HepG2 (cell line): ENCODE data around the gene CCDC57. TPM values are rescaled to one million over a fixed set of nuclear protein-coding genes. Genes with fewer than 3 reads are reported as not detected.

Source experiments
- ATAC-seq: fragments of 200-7000 bp; cut with Tn5 transposase; 3 replicates; pipeline ENCODE4 v1.9.1; 2020; ENCODE audit warnings: mild to moderate bottlenecking, moderate library complexity
- BruUV-seq: library from RNA; stranded (reverse); fragments of 400-500 nt; replicated peaks from 2 replicates; lab custom pipeline; 2021; lab: Mats Ljungman, UMichigan
- CTCF ChIA-PET: fragments of 300-600 bp; formaldehyde crosslinking; extraction: SDS; loops from one replicate; lab custom pipeline; 2021; ENCODE audit warnings: low total read pairs, inconsistent platforms, low intra/inter-chr PET ratio; lab: Yijun Ruan, JAX
- POLR2A ChIA-PET: fragments of 350-600 bp; sonication (Branson Sonifier 250); formaldehyde crosslinking; loops from one replicate; lab custom pipeline; 2020; ENCODE audit warnings: antibody characterized with exemption, inconsistent platforms; lab: Yijun Ruan, JAX
- DNase-seq: peaks from one replicate; pipeline ENCODE4 v3.0.0-alpha.2; 2015; ENCODE audit warnings: low spot score
- FAIRE-seq: peaks from 3 replicates; lab custom pipeline; 2011; peaks lifted over from hg19 to GRCh38; lab: Jason Lieb, UNC
- H2AFZ ChIP-seq: one replicate; pipeline ENCODE4 v1.6.1; 2011; ENCODE audit warnings: low read length, inconsistent platforms
- H3K27ac ChIP-seq: fragments of 300-600 bp; 3 replicates; pipeline ENCODE4 v1.8.0; 2011; ENCODE audit warnings: mixed run types, mild to moderate bottlenecking, mixed read lengths, low read length, inconsistent platforms; ENCODE audit not compliant: insufficient read depth; ENCODE audit errors: extremely low read length
- H3K27me3 ChIP-seq, 2 experiments: fragments of 200-600 bp in 1 of 2; 2 replicates in 1 of 2; 3 replicates in 1 of 2; pipeline versions ENCODE4 v1.6.0 to v1.8.0; 2011; ENCODE audit warnings: low read length in 2 of 2, mild to moderate bottlenecking in 2 of 2, moderate library complexity in 2 of 2, inconsistent platforms in 1 of 2; ENCODE audit not compliant: insufficient read depth in 2 of 2, control insufficient read depth in 1 of 2
- H3K36me3 ChIP-seq, 2 experiments: fragments of 200-600 bp in 1 of 2; replicated peaks in 1 of 2; 2 replicates in 1 of 2; 3 replicates in 1 of 2; pipeline versions ENCODE4 v1.5.1 to v1.8.0; 2011; ENCODE audit warnings: low read length in 2 of 2, inconsistent platforms in 1 of 2; ENCODE audit not compliant: insufficient read depth in 2 of 2, control insufficient read depth in 1 of 2
- H3K4me1 ChIP-seq: 2 replicates; pipeline ENCODE4 v1.5.1; 2012; ENCODE audit warnings: low read length, inconsistent platforms; ENCODE audit not compliant: insufficient read depth
- H3K4me2 ChIP-seq: 2 replicates; pipeline ENCODE4 v1.6.0; 2011; ENCODE audit warnings: low read depth, low read length, inconsistent platforms
- H3K4me3 ChIP-seq, 3 experiments: fragments of 200-600 bp in 1 of 3; sonication (generic), shearing (Covaris generic) in 1 of 3; replicated peaks in 1 of 3; 2 replicates each; pipeline ENCODE4 v1.5.1; 2011 to 2016; ENCODE audit warnings: low read length in 3 of 3, inconsistent platforms in 2 of 3, low read depth in 2 of 3, mild to moderate bottlenecking in 2 of 3, control low read depth in 1 of 3, mixed read lengths in 1 of 3; ENCODE audit not compliant: insufficient read depth in 1 of 3
- H3K79me2 ChIP-seq: one replicate; pipeline ENCODE4 v1.6.1; 2011; ENCODE audit warnings: low read length, inconsistent platforms; ENCODE audit not compliant: insufficient read depth
- H3K9ac ChIP-seq: 2 replicates; pipeline ENCODE4 v1.6.0; 2011; ENCODE audit warnings: mild to moderate bottlenecking, low read depth, low read length, inconsistent platforms; ENCODE audit not compliant: insufficient read depth
- H3K9me3 ChIP-seq: 2 replicates; pipeline ENCODE4 v1.5.1; 2012; ENCODE audit warnings: mild to moderate bottlenecking, low read length
- H4K20me1 ChIP-seq: 2 replicates; pipeline ENCODE4 v1.6.0; 2011; ENCODE audit warnings: inconsistent platforms, mild to moderate bottlenecking, low read length, moderate library complexity; ENCODE audit not compliant: insufficient read depth
- ARID3A ChIP-seq: IDR thresholded peaks from 2 replicates; pipeline ENCODE4 v1.6.1; 2012; ENCODE audit warnings: low read depth, low read length, improper control_type of control experiment
- BATF2 ChIP-seq: sonication (generic); formaldehyde crosslinking; IDR thresholded peaks from 2 replicates; pipeline ENCODE4 v1.8.0; 2022; ENCODE audit warnings: mild to moderate bottlenecking, missing genetic modification reagents, moderate library complexity
- CBX2 ChIP-seq, 2 experiments: fragments of 200-600 bp in 1 of 2; sonication (generic); formaldehyde crosslinking in 1 of 2; IDR thresholded peaks; 2 replicates each; pipeline versions ENCODE4 v1.7.0 to v1.8.1; 2018 to 2022; ENCODE audit warnings: low read depth in 2 of 2, low read length in 1 of 2, mild to moderate bottlenecking in 1 of 2, missing genetic modification reagents in 1 of 2
- DNMT3B ChIP-seq: conservative IDR thresholded peaks from 2 replicates; pipeline ENCODE4 v1.6.1; 2016; ENCODE audit warnings: missing biosample characterization, control low read depth
- FOXM1 ChIP-seq: sonication (generic); formaldehyde crosslinking; IDR thresholded peaks from 2 replicates; pipeline ENCODE4 v1.5.0; 2020; ENCODE audit warnings: missing genetic modification reagents
- KAT8 ChIP-seq: IDR thresholded peaks from 2 replicates; pipeline ENCODE4 v1.6.1; 2016; ENCODE audit warnings: missing genetic modification reagents, missing compliant biosample characterization
- KIAA2018 ChIP-seq: sonication (generic); formaldehyde crosslinking; IDR thresholded peaks from 2 replicates; pipeline ENCODE4 v1.5.0; 2020; ENCODE audit warnings: mild to moderate bottlenecking, missing genetic modification reagents, borderline replicate concordance
- MBNL3 ChIP-seq: fragments of 250-450 bp; sonication (Bioruptor Pico); conservative IDR thresholded peaks from 2 replicates; pipeline ENCODE4 v1.8.0; 2022; ENCODE audit warnings: mild to moderate bottlenecking, inconsistent platforms
- SMC3 ChIP-seq: IDR thresholded peaks from 2 replicates; pipeline ENCODE4 v1.6.1; 2011; ENCODE audit warnings: low read length, improper control_type of control experiment
- ZBTB3 ChIP-seq: sonication (generic); formaldehyde crosslinking; IDR thresholded peaks from 2 replicates; pipeline ENCODE4 v1.4.0; 2020; ENCODE audit warnings: low read depth, mild to moderate bottlenecking, moderate library complexity, missing genetic modification reagents, borderline replicate concordance
- ZNF572 ChIP-seq: sonication (generic); formaldehyde crosslinking; IDR thresholded peaks from 2 replicates; pipeline ENCODE4 v1.5.1; 2020; ENCODE audit warnings: mild to moderate bottlenecking, missing genetic modification reagents
- ZNF883 ChIP-seq: sonication (generic); formaldehyde crosslinking; IDR thresholded peaks from 2 replicates; pipeline ENCODE4 v1.5.1; 2020; ENCODE audit warnings: mild to moderate bottlenecking, missing genetic modification reagents; ENCODE audit errors: not compliant biosample characterization
- WGBS: methylation state at CpG from one replicate; pipeline ENCODE4 v1.1.6; 2017; ENCODE audit warnings: low lambda C conversion rate; 5-methylcytosine and 5-hydroxymethylcytosine counted together
- in situ Hi-C: cut with HindIII; loops from 2 replicates; pipeline ENCODE4 v1.10.0; 2017; ENCODE audit warnings: low pct_unique_long_range_greater_than_20kb; ENCODE audit not compliant: extremely low pct_ligation_motif_present
- intact Hi-C: fragments of 100-400 bp; cut with micrococcal nuclease; formaldehyde crosslinking; loops from one replicate; pipeline ENCODE4 v1.10.0; 2022; ENCODE audit not compliant: unreplicated experiment
- polyA plus RNA-seq, 8 experiments: library from polyadenylated mRNA; depleted of rRNA in 3 of 8; stranded (reverse) in 7 of 8; unstranded in 1 of 8; fragments of >200 nt; fragmentation: Illumina TruSeq in 4 of 8; extraction: Trizol in 4 of 8; gene quantifications; 2 replicates each; pipeline versions ENCODE4 v1.2.1 to v1.2.3, GENCODE V29; 2011 to 2016; ENCODE audit warnings: low read depth in 4 of 8, missing spikeins in 1 of 8, mixed read lengths in 1 of 8; ENCODE audit not compliant: insufficient read depth in 1 of 8
- total RNA-seq, 5 experiments: library from RNA; depleted of rRNA; stranded (reverse); fragments of >200 nt; fragmentation: Illumina TruSeq; extraction: Trizol; gene quantifications; 2 replicates each; pipeline ENCODE4 v1.2.3, GENCODE V29; 2016; ENCODE audit warnings: low read depth in 1 of 5

CCDC57 gene
- total and polyA plus RNA-seq, 2 of the 13 experiments (the other 11 are each of a cell fraction or from before 2014, with no cell fraction given), result 59.3 to 59.9 TPM

- Histone ChIP-seq H2AFZ (no peak overlapping the region), H3K4me3 (peak overlapping the region; percentile 31 to 70 (median 49); a peak in 5 of 6 replicates)
- CTCF ChIA-PET, result interaction anchor here (1.0 kb wide), 1 partner anchor 11 kb away, joined by 3 read pairs; no protein-coding TSS in a partner anchor
- no peak for TF ChIP-seq ZNF572 (CRISPR knock-in tag)
- TF ChIP-seq ZNF883 (CRISPR knock-in tag), result no peak
- TF ChIP-seq SMC3, result no peak
- no peak for TF ChIP-seq KAT8 (CRISPR knock-in tag)
- no peak for TF ChIP-seq ZBTB3 (CRISPR knock-in tag)
- no peak for TF ChIP-seq KIAA2018 (CRISPR knock-in tag)
- no peak for TF ChIP-seq DNMT3B (CRISPR knock-in tag)
- no peak for TF ChIP-seq FOXM1 (CRISPR knock-in tag)
- TF ChIP-seq MBNL3 (CRISPR knock-in tag), result no peak
- TF ChIP-seq ARID3A, result no peak
- no peak for TF ChIP-seq CBX2 (IDR thresholded peaks at IDR 0.05; ENCODE audit: low read depth, low read length)
- TF ChIP-seq CBX2 (CRISPR knock-in tag; IDR thresholded peaks at IDR 0.05; ENCODE audit: low read depth), result no peak
- 0 out of 2 replicates have a peak, but pooled peaks have one; percentile 46 for TF ChIP-seq BATF2
Measured at GRCh38 chr17:82216301-82217119, 3.9 kb upstream of the CCDC57 start.

More at GRCh38 chr17:82216301-82217119, 3.9 kb upstream of the CCDC57 start:
- no peaks in the 10 kb centered on the region for H3K27me3 ChIP-seq
- peaks cover 85% of the 10 kb centered on the region for H3K4me1 ChIP-seq
- no peaks in the 10 kb centered on the region for H3K9me3 ChIP-seq
- POLR2A ChIA-PET, result interaction anchor here (0.6 to 11.8 kb wide), 8 partner anchors 10 to 351 kb away, joined by 3 to 117 read pairs (median 6); partner anchors contain the start of gene SLC16A3
- no peaks in the 10 kb centered on the region for H4K20me1 ChIP-seq
- intact Hi-C loops, result loop anchor here (1.0 to 2.0 kb wide), 2 partner anchors 9 to 14 kb away; no protein-coding TSS in a partner anchor
- WGBS, result 7% methylated on average over 9 of the region's 17 CpGs
- H3K79me2 ChIP-seq, result peaks cover 5% of the 10 kb centered on the region
- H3K4me2 ChIP-seq, result peak overlapping the region; percentile 97
- ATAC-seq, result peak; percentile 53
- peak; percentile 74 for FAIRE-seq
- H3K36me3 ChIP-seq, result no peaks in the 10 kb centered on the region
- peak; percentile 75 for DNase-seq
- in situ Hi-C loops, result no loop called here
- peak overlapping the region; percentile 77 for H3K27ac ChIP-seq
- H3K9ac ChIP-seq, result peak overlapping the region; percentile 76
- no TSS peak for BruUV-seq
